ENCODE results near the gene ACSBG1.
A peak's percentile ranks its signal among the peaks of the same experiment; 100 is the strongest.

The ACSBG1 gene, protein sequence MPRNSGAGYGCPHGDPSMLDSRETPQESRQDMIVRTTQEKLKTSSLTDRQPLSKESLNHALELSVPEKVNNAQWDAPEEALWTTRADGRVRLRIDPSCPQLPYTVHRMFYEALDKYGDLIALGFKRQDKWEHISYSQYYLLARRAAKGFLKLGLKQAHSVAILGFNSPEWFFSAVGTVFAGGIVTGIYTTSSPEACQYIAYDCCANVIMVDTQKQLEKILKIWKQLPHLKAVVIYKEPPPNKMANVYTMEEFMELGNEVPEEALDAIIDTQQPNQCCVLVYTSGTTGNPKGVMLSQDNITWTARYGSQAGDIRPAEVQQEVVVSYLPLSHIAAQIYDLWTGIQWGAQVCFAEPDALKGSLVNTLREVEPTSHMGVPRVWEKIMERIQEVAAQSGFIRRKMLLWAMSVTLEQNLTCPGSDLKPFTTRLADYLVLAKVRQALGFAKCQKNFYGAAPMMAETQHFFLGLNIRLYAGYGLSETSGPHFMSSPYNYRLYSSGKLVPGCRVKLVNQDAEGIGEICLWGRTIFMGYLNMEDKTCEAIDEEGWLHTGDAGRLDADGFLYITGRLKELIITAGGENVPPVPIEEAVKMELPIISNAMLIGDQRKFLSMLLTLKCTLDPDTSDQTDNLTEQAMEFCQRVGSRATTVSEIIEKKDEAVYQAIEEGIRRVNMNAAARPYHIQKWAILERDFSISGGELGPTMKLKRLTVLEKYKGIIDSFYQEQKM

DNA sequence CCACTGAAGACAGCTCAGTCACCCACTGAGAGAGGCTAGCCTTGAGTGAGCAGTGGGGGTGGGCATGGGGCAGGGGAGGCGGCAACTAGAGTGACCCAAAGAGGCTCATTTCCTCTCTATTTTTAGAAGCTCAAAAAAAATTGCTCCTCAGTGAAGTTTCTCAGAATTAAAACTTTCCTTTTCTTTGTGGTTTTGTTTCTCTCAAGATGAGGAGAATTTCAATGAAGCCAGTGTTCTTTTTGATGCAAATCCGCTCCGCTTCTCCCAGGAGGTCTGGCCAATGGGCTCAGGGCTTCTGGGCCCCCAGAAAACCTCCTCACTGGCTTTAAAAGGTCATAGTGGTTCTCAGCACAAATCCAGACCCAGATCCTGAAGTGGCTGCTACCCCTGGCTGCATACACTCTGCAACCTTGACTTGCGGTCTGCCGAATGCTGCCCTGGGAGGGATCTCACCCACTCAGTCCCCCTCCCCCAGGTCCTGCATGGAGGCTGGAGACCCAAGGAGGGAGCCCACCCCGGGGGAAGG lies at the start of gene ACSBG1:
Gene ACSBG1 (minus strand): TSS at position 51 of the 526 bp plus-strand sequence. CDS start 64 bp downstream, outside the sequence.
- no peak for DNase-seq

DNA sequence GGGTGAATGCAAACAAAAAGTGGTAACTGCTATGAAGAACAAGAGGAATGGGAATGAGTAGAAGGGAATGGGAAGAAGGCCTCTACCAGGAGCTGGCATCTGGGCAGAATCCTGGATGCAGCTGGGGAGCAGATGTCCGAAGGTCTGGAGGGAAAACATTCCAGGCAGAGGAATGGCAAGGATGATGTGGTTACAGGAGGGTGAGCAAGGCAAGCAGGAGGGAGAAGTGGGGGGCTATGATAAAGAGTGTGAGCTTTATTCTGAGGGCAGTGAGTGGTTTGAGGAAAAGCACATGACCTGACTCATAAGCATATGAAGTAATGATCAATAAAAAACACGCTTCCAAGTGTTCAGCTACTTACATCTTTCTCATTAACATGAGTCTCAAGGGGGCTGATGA lies 48.0 kb upstream of the ACSBG1 start:
- DNase-seq: peak; percentile 40

DNA sequence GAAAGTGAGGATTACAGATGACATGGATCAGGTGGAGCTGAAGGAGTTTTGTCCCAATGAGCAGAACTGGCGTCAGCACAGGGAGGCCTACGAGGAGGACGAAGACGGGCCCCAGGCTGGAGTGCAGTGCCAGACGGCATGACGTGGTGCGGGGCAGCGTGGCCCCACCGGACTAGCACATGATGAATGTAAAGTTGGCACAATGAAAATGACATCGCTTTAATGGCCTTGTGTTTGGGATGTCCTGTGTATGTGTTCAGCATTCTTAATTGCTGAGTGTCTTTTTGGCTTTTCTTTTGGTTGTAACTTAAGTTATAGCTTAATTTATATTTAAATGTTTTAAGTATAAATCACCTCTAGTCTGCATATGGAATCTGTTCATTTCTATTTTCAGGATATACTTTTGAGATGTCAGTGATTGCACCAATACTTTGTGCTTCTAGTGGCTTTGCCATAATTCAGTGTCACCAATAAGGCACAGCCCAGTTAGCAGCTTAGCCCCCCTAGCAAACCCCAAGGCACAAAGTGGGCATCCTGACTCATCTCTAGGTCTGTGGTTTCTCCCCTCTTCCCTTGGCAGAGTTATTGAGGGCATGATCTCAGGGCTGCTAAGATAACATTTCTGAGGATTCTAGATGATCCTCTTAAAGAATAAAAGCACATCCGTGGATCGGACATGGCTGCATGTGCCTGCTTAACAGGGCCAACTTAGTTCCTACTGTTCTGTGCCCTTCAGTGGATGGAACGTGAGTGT lies 46.1 kb upstream of the ACSBG1 start:
- DNase-seq: peak; percentile 42

DNA sequence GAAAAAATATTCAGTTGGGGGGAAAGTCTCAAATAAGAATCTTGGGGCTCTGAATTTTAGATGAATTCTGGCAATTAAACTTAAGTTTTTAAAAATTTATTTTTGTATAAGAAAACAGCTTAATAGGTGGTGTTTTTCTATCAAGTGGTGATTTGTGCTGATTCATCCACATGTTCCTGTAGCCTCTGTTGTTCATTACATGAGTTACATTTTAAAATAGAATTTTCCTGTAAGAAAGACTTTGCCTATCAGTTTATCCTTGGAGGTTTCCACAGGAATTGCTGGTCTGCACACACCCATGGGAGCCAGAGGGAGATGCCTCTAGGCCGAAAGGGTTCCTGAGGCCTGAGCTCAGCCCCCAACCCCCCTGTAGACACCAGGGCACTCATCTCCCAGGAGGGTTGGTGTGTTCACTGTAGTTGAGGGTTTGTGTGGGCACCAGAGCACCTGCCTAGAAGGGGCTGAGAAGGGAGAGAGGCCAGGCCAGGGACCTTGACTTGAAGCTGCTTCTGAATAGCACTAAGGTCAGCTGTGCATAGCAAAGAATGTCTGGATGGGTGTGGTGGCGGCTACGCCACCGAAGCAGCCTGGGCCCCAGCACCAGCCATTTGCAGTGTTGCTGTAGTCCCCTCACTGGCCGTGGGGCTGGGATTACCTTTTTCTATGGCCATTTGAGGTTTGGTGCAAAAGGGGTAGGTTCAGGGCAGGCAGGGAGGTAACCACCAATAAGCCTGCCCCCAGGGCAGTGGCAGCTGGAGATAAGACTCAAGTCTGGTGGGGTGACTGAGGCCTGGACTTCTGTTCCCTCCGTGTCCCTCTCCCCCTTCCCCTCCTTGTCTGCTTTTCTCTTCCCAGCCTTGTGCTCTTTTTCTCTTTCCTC lies 41.9 kb upstream of the ACSBG1 start:
- no peak for DNase-seq

DNA sequence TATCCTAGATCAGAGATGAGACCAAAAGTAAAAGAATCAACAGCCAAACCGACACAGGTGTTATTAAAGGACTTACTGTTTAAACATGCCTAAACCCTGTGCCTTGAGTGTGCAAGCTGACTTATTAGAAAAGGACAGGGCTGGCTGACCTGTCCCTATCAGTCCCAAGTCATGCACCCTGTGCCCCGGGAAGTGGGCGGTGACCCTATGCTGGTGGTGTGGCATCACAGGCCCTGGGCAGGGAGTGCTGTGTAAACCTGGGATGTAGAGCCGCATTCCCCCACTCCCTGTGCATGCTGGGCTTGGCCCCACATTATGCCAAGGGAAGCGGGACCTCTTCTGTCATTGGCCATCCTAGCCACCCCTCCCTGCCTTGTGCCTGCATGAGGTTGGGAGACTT lies 40.6 kb upstream of the ACSBG1 start:
- DNase-seq: no peak

DNA sequence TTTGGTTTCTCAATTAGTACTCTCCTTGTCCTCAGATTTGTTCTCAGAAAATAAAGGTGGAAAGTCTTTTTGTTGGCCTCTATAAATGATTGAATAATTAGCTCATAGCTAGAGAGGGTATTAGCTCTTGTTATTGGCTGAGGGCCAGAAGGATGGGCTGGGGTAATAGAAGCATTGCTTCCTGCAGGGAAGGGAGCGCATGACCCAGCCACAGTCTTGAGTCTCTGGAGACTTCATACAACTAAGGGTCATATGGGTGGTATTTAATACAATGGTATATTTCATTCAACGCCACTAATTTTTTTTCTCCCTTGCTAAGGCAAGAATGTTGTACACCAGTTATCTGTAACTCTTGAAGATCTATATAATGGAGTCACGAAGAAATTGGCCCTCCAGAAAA lies 38.4 kb upstream of the ACSBG1 start:
- DNase-seq: no peak

DNA sequence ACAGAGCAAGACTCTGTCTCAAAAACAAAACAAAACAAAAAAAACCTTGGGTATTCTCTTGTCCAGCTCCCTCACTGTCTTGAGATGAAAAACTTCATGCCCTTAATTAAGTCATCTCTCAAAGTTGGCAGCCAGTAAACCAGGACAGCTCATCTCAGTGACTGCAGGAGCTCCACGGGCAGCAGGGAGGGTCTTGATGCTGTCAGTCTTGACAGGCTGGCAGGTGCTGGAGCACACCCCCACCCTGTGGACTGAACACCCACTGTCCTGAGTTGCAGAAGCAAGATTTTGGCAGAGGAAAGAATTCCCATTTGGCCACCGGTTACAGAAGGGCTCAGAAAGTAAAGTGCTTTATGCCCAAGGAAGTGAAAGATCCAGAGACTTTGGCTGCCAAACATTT lies 38.0 kb upstream of the ACSBG1 start:
- no peak for DNase-seq

DNA sequence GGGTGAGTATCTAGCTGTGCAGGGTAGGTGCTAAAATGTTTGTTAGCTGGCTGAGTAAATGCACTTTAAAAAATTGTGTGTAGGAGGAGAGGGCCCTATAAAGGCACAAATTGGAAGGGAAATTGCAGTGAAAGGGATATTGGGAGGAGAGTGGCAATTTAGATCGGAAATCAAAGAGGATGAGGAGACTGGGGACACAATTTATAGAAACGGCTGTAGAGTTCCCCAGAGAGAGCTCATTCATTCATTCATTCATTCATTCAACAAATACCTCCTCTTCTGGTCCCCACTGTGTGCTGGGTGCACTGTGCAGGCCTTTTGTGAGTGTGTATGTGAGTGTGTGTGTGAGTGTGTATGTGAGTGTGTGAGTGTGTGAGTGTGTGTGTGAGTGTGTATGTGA lies 32.4 kb upstream of the ACSBG1 start:
- no peak for DNase-seq

DNA sequence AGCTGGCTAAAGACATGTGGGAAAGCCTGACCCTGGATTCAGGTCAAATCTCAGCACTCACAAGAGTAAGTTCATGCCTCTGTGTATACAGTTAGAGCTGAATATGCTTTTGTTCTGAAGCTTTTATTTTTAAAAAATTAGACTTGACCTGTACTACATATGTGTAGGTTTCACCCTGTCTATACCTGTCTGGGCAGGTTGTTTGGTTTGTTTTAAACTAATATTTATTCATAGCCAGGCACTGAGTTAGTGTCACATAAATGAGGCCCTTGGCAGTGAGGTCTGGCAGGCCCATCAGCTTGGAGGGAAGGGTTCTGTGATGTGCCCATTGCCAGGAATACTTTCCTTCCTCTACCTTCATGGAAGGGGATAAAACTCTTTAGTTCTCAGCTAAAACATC lies 31.9 kb upstream of the ACSBG1 start:
- DNase-seq: no peak

DNA sequence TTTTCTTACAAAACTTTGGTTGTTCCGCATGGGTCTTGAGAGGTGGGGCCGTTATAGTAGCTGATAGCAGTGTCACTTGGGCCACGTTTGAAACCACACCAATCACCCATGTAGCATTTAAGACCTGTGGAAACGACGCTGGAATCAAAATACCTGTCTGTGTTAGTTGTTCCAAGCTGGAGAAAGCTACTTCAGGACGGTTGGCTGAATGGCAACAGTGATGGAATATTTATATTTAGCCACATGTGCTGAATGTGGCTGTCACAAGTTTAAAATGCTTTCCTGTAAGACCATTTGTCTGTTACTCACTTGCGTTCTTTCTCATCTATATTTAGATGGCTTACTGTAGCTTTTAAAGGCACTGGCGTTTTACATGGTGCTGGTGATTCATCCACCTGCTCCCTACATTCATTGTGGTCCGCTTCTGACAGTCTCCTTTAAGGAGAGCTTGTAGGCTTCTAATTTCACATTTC lies 31.4 kb upstream of the ACSBG1 start:
- peak; percentile 39 for DNase-seq

DNA sequence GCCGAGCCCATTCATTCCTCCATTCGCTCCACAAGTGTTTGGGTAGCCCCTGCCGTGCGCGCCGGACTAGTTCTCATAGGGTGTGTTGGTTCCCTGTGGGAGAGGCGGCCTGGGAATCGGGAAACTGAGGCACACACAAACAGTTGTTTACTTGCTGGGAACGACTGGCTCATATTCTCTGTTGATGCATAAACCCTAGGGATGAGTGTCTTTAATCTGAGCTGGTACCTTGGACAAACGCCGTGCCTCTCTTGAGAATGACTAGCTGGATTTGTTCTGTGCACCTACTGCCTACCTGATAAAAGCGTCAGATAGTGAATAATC lies 30.7 kb upstream of the ACSBG1 start:
- no peak for DNase-seq

DNA sequence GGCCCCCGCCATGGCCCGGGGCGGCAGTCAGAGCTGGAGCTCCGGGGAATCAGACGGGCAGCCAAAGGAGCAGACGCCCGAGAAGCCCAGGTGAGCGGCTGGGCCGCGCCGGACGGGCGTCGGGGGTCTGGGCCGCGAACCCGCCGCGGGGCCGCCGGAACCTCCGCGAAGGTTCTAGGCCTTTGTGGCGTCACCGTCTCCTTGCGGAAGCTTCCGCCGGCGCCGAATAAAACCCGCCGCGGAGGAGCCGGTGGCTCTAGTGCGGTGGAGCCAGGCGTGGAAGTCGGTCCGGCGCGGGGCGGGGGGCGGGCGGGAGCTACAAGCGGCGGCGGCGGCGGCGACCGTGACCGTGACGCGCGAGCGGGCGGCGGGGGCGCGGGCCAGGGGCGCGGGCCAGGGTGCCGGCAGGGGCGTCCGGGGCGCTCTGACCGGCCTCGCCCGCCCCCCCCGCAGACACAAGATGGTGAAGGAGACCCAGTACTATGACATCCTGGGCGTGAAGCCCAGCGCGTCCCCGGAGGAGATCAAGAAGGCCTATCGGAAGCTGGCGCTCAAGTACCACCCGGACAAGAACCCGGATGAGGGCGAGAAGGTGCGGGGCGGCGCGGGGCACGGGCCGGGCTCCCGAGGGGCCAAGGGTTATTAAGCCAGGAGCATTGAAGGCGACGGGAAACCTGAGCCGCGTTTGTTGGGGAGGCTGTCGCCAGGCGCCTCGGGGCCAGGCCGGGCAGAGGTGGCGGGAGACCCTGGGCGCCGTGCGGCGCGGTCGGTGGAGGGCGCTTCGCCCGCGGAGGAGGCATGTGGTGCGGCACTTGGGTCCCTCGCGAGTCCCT lies 30.2 kb upstream of the ACSBG1 start, which contains the start of gene DNAJA4:
Gene DNAJA4 (plus strand): TSS at position 259 of the 833 bp plus-strand sequence. CDS start 202 bp downstream, at position 461.
- peak; percentile 34 for DNase-seq

DNA sequence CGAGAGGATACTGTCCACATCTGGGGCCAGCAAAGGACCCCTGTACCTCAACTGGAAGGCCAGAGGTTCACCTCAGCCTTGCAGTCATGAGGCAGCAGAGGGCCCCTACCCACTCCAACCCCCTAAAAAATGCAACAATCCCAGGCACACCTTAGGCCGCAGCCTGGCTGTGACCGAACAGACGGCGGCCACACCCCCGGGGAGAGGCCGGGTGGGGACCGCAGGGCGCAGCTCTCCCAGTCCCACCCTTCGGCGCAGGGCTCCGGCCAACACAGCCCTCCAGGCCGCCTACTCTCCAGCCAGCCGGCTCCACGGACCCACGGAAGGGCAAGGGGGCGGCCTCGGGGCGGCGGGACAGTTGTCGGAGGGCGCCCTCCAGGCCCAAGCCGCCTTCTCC lies 29.5 kb upstream of the ACSBG1 start:
- no peak for DNase-seq

DNA sequence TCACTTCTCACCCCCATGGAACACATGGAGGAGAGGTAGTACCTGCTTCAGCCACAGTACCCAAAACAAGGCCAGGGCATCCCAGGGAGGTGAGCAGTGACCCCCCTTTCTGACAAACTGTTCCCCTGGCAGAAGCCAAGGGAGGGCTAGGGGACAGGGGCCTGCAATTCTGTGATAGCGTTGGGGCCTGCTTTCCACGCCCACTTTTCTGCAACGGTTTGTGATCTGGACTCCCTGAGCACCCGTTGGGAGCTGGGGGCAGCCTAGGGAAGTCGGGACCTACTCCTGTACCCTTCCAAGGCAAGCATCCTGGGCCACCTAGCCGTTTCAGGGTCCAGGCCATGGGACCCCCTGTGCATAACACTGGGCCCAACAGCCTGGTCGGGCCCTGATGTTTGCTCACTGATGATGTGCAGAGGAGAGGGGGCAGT lies 29.0 kb upstream of the ACSBG1 start:
- DNase-seq: no peak

DNA sequence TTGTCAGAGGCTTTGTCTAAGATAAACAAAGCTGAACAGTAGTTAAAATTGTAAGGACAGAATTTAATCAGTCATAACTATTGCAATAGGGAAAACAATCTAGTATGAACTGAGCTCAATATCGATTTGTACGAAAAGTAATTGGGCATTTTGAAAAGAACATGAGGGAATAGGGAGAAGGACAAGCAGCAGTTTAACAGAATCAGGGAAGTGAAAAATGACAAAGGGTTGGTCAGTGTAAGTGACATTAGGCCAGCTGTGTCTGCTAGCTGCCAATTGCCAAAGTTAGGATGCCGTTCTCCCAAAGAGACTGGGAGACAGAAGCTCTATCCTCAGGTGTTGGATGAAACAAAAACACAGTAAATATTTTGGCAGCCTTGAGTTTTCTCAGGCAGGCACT lies 26.7 kb upstream of the ACSBG1 start:
- DNase-seq: no peak

DNA sequence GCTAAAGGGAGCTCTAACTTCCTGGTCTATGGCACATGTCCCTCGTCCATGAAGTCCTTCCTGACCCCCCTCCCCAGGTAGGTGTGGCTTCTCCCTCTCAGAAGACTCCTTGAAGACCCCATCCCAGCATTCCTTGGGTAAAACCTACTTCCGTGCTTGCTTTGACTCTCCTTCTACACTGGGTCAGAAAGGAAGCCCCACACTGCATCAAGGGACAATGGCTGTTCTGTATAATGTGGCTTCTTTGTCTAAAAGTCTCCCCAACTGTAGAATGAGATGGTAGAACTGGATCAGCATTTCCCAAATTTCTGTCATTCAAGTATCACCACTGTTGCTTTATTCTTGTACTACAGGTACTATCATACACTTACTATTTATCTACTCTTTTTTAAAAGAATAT lies 26.1 kb upstream of the ACSBG1 start:
- DNase-seq: no peak

DNA sequence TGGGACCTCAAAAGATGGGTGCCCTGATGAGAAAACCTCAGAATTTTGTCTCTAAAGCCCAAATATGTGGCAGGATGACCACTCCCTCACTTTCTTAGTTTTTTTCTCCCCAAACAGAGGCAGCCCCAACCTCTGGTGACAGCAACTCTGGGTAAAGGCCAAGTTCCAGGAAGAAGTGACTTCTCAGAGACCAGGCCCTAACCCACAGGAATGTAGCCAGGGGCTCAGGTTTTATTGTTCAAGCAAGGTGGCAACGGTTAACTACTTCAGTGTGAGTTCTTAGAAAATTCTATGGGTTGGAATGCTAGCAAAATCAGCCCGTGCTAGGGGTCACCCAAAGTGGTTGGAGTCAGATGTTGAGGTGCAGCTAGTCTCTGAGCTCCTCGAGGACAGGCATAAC lies 24.9 kb upstream of the ACSBG1 start:
- no peak for DNase-seq

DNA sequence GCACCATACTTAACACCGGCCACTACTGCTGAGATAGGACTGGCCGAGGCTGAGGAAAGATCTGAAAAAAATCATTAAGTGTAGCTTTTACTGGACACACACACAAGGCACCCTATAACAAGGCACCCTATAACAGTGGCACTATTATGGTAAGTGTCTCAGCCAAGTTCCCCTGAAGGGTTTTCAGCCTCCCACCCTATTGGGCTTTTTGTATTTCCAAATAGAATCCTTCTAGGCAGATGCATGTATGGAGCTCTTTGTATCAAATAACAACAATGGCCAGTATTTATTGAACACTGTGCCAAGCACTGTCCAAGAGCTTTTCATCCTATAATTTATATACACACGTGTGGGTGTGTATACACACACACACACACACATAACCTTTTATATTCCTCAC lies 23.3 kb upstream of the ACSBG1 start:
- no peak for DNase-seq

DNA sequence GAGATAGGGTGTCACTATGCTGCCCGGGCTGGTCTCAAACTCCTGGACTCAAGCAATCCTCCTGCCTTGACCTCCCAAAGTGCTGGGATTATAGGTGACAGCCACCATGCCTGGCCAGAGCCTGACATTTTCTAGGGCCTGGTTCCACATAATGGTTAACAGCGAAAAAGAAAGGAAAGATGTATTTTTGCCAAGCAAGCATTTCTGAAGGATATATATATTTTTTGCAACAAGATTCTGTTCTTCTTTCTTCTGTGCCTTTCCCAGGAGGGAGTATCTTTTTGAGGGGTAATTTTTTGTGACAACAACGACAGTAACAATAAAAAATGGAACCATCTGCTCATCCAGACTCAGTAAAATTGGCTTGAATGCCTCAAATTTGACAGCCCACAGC lies 21.7 kb upstream of the ACSBG1 start:
- no peak for DNase-seq

DNA sequence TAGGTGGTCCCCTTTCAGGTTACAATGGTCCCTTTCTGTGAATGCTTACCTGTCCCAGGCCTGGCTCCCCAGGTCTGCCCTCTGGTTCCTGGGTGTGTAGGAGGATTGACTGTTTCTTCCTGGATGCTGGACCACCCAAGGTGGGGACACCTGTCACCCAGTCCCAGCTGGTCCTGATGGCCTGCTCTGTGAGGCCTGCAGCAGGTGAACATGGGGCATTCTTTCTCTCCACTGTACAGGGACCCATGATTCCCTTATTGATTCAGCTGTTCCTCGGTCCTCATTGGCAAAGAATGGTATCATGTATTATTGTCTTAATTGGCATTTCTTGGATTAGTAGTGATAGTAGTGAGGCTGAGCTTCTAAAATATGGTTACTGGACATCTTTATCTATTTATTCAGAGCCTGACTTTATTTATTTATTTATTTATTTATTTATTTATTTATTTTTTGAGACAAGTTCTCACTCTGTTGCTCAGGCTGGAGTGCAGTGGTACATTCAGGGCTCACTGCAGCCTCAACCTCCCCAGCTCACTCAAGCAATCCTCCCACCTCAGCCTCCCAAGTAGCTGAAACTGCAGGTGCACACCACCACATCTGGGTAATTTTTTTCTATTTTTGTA lies 21.2 kb upstream of the ACSBG1 start:
- DNase-seq: no peak

DNA sequence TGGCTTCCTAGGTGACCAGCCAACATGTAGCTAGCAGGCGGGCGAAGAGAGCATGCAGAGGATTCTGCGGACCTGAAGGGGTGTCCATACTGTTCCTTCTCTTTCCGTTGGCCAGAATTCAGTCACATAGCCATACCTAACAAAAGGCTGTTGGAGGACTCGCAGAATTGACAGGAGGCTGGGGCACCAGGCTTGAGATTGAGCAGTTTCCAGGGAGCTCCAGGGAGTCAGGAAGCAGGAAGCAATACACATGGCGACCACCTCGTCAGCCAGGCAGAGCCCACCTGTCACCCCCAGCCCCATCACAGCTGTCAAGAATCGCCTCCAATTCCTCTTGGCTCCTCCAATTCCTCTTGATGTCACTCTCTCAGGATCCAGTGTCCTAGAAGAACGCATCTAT lies 16.8 kb upstream of the ACSBG1 start:
- DNase-seq: no peak

All from EL (cell line).